ENCODE measurements around the gene SKAP1.
A peak's percentile ranks its signal among the peaks of the same experiment; 100 is the strongest.

The SKAP1 gene

GRCh38 chr17:48328457-48328856 lies 101.6 kb downstream of the SKAP1 start:
- Histone ChIP-seq H3K9ac (no peak overlapping the region), H3K4me2 (no peak overlapping the region), H3K9me3 (replicated peaks in 1 of 11) (no peaks in the 10 kb centered on the region), H3K27me3 (peaks cover 30 to 89% (median 60%) of the 10 kb centered on the region in 11 experiments), H3K4me3 (no peak overlapping the region), H3K36me3 (no peaks in the 10 kb centered on the region), H3K27ac (no peak overlapping the region), H3K4me1 (no peaks in the 10 kb centered on the region), H4K20me1 (peaks cover 0 to 5% (median 0%) of the 10 kb centered on the region in 11 experiments; a peak in 4 of 22 replicates)
- no peak for TF ChIP-seq Cebpa-rat (IDR thresholded peaks at IDR 0.05)

- no peaks in the 10 kb centered on the region for H3K4me1 ChIP-seq
- H3K9ac ChIP-seq = no peak overlapping the region
- H4K20me1 ChIP-seq = peaks cover 0 to 3% (median 0%) of the 10 kb centered on the region in 11 experiments; a peak in 4 of 22 replicates
- H3K9me3 ChIP-seq (replicated peaks in 1 of 11) = no peaks in the 10 kb centered on the region
- no peak overlapping the region for H3K4me3 ChIP-seq
- TF ChIP-seq Cebpa-rat (IDR thresholded peaks at IDR 0.05) = no peak
- H3K27ac ChIP-seq = no peak overlapping the region
- no peak overlapping the region for H3K4me2 ChIP-seq
- peaks cover 14 to 75% (median 50%) of the 10 kb centered on the region in 11 experiments for H3K27me3 ChIP-seq
- no peaks in the 10 kb centered on the region for H3K36me3 ChIP-seq
Measured at GRCh38 chr17:48326310-48326709, 103.7 kb downstream of the SKAP1 start.

DNA sequence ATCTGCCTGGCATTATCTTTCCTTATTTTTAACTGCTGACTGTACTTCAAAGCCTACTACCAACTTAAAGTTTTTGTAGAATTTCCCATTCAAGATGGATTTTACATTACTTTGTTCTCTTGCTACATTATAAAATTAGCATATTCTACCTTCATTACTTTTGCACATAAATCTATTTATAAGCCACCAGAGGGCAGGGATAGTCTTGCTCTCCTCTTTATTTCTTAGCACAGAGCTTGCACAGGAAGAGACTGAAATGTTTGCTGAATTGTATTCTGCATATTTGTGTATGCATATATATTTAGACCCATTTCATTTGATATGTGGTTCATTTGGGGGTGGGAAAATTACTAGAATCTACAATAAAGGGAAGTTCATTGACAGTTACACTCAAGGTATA lies 108.0 kb downstream of the SKAP1 start:
- no peak overlapping the region for H3K9ac ChIP-seq
- peaks cover 0 to 41% (median 14%) of the 10 kb centered on the region in 11 experiments; a peak in 14 of 22 replicates for H3K27me3 ChIP-seq
- no peaks in the 10 kb centered on the region for H3K36me3 ChIP-seq
- no peaks in the 10 kb centered on the region for H3K4me1 ChIP-seq
- TF ChIP-seq Cebpa-rat (IDR thresholded peaks at IDR 0.05) = no peak
- no peak overlapping the region for H3K27ac ChIP-seq
- no peaks in the 10 kb centered on the region for H3K9me3 ChIP-seq (replicated peaks in 1 of 11)
- no peak overlapping the region for H3K4me2 ChIP-seq
- H3K4me3 ChIP-seq = no peak overlapping the region
- H4K20me1 ChIP-seq = no peaks in the 10 kb centered on the region; a peak in 1 of 22 replicates

- no peak overlapping the region for H3K9ac ChIP-seq
- no peak overlapping the region for H3K4me3 ChIP-seq
- no peaks in the 10 kb centered on the region for H3K9me3 ChIP-seq (replicated peaks in 1 of 11)
- no peak overlapping the region for H3K4me2 ChIP-seq
- H3K36me3 ChIP-seq = no peaks in the 10 kb centered on the region
- no peak overlapping the region for H3K27ac ChIP-seq
- no peak for TF ChIP-seq Cebpa-rat (IDR thresholded peaks at IDR 0.05)
- peaks cover 6 to 33% (median 19%) of the 10 kb centered on the region in 11 experiments; a peak in 15 of 22 replicates for H3K27me3 ChIP-seq
- no peaks in the 10 kb centered on the region for H3K4me1 ChIP-seq
- no peaks in the 10 kb centered on the region; a peak in 1 of 22 replicates for H4K20me1 ChIP-seq
Measured at GRCh38 chr17:48317732-48318131, 112.3 kb downstream of the SKAP1 start.

GRCh38 chr17:48314716-48315115 lies 115.3 kb downstream of the SKAP1 start:
- Histone ChIP-seq H3K9me3 (replicated peaks in 1 of 11) (no peaks in the 10 kb centered on the region), H3K9ac (no peak overlapping the region), H3K36me3 (no peaks in the 10 kb centered on the region), H4K20me1 (no peaks in the 10 kb centered on the region), H3K27ac (no peak overlapping the region), H3K27me3 (peaks cover 23 to 62% (median 35%) of the 10 kb centered on the region in 11 experiments; a peak in 21 of 22 replicates), H3K4me3 (no peak overlapping the region), H3K4me2 (no peak overlapping the region), H3K4me1 (no peaks in the 10 kb centered on the region)
- no peak for TF ChIP-seq Cebpa-rat (IDR thresholded peaks at IDR 0.05)

GRCh38 chr17:48313096-48313755 lies 116.8 kb downstream of the SKAP1 start:
- Histone ChIP-seq H3K4me2 (no peak overlapping the region), H3K27ac (no peak overlapping the region), H3K9me3 (replicated peaks in 1 of 11) (no peaks in the 10 kb centered on the region), H3K27me3 (peaks cover 26 to 69% (median 44%) of the 10 kb centered on the region in 11 experiments; a peak in 21 of 22 replicates), H3K9ac (no peak overlapping the region), H3K36me3 (no peaks in the 10 kb centered on the region), H4K20me1 (no peaks in the 10 kb centered on the region), H3K4me3 (no peak overlapping the region), H3K4me1 (0 out of 20 replicates have a peak, but pooled peaks cover 0 to 4% (median 0%) of the 10 kb centered on the region in 10 experiments)
- no peak for TF ChIP-seq Cebpa-rat (IDR thresholded peaks at IDR 0.05)

- no peak overlapping the region for H3K4me3 ChIP-seq
- peaks cover 26 to 85% (median 52%) of the 10 kb centered on the region in 11 experiments; a peak in 21 of 22 replicates for H3K27me3 ChIP-seq
Measured at GRCh38 chr17:48311324-48311723, 118.7 kb downstream of the SKAP1 start.

DNA sequence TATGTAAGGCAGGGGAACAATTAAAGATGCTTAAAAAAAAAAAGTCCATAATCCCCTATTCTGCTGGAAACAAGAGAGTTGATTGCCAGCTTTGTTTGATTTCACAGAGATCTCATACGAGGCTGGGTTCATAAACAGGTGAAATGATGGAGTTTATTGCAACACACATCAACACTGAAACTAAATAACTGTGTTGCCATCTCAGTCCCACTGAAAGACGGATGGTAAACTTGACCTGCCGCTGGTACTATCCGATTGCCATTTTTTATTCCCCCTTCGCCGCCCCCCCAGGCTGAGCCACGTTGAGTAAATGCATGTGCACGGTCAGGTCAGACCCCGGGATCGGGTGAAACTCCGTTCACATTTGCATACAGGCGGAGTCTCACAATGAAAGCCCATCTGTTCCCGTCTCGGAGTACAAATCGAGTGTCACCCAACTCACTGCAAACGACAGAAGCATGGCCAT lies 119.2 kb downstream of the SKAP1 start:
- peaks cover 26 to 85% (median 52%) of the 10 kb centered on the region in 11 experiments; a peak in 21 of 22 replicates for H3K27me3 ChIP-seq
- no peaks in the 10 kb centered on the region for H3K9me3 ChIP-seq (replicated peaks in 1 of 11)
- no peak overlapping the region for H3K4me2 ChIP-seq
- H3K4me3 ChIP-seq = no peak overlapping the region
- no peaks in the 10 kb centered on the region for H4K20me1 ChIP-seq
- H3K36me3 ChIP-seq = no peaks in the 10 kb centered on the region
- H3K4me1 ChIP-seq = 0 out of 20 replicates have a peak, but pooled peaks cover 0 to 5% (median 0%) of the 10 kb centered on the region in 10 experiments
- TF ChIP-seq Cebpa-rat (IDR thresholded peaks at IDR 0.05) = 0 out of 22 replicates have a peak, but pooled peaks of 1 of the 11 experiments have one; percentile 8
- H3K27ac ChIP-seq = no peak overlapping the region
- no peak overlapping the region for H3K9ac ChIP-seq

More at GRCh38 chr17:48311324-48311723, 118.7 kb downstream of the SKAP1 start:
- H3K27ac ChIP-seq = no peak overlapping the region
- no peak overlapping the region for H3K4me2 ChIP-seq
- no peaks in the 10 kb centered on the region for H3K36me3 ChIP-seq
- no peaks in the 10 kb centered on the region for H4K20me1 ChIP-seq
- no peaks in the 10 kb centered on the region for H3K9me3 ChIP-seq (replicated peaks in 1 of 11)
- TF ChIP-seq Cebpa-rat (IDR thresholded peaks at IDR 0.05) = no peak
- H3K4me1 ChIP-seq = 0 out of 20 replicates have a peak, but pooled peaks cover 0 to 5% (median 0%) of the 10 kb centered on the region in 10 experiments
- no peak overlapping the region for H3K9ac ChIP-seq

DNA sequence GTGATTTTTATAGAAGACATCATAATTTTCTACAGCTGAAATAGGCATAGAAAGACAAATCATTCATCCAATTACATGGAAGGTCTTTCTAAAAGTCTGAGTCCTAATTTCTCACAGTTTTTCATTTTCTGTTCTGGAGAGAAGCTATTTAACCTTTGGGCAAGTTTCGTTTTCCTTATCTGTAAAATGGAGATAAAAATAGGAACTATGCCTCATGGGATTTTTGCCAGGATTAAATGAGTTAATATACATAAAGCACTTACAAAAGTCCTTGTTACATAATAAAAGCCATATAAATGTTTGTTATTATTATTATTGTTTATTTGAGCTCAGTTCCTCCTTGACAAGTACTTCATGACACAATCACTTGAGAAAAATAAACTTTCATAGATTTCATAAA lies 121.4 kb downstream of the SKAP1 start:
- no peak overlapping the region for H3K4me2 ChIP-seq
- 0 out of 20 replicates have a peak, but pooled peaks cover 0 to 5% (median 0%) of the 10 kb centered on the region in 10 experiments for H3K4me1 ChIP-seq
- no peaks in the 10 kb centered on the region for H4K20me1 ChIP-seq
- H3K36me3 ChIP-seq = no peaks in the 10 kb centered on the region
- H3K27me3 ChIP-seq = peaks cover 23 to 76% (median 46%) of the 10 kb centered on the region in 11 experiments
- no peak for TF ChIP-seq Cebpa-rat (IDR thresholded peaks at IDR 0.05)
- H3K4me3 ChIP-seq = no peak overlapping the region
- no peaks in the 10 kb centered on the region for H3K9me3 ChIP-seq (replicated peaks in 1 of 11)
- no peak overlapping the region for H3K9ac ChIP-seq
- no peak overlapping the region for H3K27ac ChIP-seq

Data from BLaER1 treated with 17β-estradiol and CSF1 and Interleukin-3, amounts not matched to agents 10 nM and 100 nM (cell line).